ENCODE measurements around the gene PKNOX2.

PKNOX2 gene

DNA sequence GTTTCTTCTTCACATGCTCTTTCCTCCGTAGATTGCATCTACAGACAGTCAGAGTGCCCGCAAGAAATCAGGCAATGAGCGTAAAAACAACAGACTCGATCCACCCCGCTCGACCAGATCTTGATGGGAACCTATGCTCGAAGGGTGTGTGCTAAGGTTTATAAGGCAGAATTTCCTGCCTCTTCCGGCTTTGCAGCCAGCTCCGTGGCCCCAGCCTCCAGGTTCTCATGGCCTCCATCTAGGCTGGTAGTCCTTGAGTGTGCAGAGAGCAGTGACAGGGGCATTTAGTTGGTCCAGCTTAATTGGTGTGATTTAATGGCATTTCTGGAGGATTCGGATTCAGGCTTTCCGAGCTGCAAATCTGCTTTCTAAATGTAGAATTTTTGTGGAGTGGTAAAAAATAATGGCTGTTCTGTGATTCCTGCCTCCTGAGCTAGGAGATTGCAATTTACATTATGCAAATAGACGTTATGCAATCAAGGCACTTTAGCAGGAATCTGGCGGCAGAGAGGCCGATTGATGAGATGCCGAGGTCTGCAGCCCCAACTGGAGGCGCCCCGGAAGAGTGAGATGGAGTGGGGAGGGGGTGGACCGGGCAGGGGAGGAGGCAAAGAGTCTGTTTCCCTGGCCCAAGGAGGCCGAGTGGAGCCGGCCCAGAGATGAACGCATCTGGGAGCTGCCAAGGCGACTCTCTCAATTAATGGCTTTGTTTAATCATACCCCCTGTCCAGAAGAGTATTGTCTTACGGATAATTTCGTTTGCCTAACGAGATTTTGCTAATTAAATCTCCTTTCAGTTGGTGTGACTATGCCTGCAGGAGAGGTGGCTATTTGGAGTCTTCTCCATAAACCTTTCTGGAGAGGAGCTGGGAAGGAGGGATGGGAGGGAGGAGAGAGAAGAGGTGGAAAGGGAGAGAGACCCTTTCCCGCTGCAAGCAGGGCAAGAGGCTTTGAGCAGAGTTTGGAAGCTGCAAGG is 75.3 kb downstream of the PKNOX2 start:
- no peak for DNase-seq

DNA sequence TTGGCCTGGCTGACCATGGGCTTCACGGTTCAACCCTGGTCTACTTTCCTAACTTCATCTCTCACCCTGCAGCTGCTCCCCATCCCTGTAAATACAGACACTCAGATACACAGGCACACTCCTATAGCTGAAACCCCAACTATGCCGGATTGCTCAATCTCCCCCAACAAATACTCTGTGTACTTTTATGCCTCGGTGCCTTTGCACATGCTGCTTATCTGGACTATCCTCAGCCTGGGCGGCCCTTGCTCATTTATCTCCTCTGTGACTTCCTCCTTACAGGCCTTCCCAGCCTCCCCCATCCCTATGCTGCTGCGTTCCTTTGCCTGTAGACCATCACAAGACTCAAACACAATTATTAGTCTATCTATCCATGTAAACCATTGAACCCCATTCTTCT is 76.6 kb downstream of the PKNOX2 start:
- no peak for DNase-seq

DNA sequence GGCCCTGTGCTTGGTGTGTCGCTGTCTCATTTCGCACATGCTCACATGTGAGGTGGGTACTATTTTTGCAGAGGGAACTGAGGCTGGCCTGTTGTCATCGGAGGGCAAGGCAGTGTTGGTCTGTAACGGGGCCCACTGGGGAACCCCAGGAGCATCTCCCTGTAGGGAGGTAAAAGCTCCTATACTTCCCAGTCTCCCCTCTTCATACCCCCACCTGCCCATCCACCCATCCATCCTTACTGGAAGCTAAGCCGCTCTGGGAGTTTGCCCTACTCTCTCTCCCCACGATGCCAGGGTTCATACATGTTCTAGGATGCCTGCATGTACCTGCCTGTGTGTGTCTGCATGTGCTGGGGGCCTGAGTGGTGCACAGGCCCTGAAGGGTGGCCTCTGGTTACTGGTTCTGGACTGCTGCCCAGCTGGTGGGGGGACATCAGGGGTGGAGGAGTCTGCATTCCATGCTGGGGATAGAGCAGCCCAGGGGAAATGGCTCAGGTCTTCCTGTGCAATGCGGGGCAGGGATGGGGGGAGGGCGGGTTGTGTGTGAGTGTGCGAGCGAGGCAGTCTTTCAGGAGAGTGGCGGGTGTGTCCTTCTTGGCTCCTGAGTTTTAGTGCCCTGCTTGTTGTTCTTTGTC is 77.7 kb downstream of the PKNOX2 start:
- DNase-seq, result no peak

DNA sequence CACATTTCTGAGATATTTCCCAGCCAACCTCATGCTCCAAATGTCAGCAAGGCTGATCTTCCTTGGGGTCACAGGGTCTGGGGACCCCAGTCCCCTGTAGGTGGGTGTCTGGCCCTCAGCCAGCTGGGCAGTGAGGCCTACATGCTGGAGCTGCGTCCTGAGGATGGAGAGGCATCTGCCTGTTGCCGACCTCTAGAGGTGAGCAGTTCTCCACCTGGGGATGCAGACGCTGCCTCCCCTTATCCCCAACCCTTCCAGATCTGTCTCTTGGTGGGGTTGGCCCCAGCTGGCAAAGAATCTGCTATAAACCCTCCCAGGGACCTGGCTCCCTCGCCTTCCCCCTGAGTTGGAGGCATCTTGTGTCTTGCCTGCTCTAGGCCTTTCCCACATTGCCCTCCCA is 79.6 kb downstream of the PKNOX2 start:
- DNase-seq, result no peak

DNA sequence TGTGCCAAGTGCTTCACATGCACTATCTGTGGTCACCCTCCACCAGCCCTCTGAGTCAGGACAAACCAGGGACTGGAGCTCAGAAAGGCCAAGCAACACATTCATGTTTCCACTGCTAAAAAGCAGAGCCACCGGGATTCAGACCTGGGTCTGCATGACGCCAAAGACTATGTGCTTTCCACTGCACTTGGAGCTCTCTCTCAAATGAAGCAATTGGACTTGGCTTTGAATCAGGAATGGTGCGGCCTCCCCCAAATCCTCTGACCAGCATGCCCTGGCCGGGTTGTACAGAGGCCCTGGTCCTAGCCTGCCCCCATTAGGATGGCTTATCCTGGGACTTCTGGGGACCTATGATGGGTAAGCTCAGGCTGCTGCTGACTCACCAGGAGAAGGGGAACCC is 80.7 kb downstream of the PKNOX2 start:
- DNase-seq, result no peak

DNA sequence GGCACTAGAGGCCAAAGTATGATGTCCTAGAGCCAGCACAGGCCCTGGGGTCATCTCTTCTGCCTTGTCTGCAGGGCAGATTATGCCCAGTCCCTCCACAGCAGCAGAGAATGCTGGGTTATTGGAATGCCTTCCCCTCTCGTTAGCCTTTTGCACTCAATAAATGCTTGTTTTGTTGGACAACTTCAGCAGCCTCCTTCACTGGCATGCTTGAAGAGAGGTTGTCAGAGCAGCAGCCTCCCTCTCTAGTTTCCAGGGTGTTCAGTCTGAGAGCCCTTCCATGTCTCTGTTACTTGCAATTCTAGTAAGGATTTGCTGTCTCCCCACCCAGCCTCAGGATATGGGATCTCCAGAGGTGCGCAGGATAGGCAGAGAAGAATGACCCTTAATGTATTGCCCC is 82.9 kb downstream of the PKNOX2 start:
- DNase-seq, result no peak

DNA sequence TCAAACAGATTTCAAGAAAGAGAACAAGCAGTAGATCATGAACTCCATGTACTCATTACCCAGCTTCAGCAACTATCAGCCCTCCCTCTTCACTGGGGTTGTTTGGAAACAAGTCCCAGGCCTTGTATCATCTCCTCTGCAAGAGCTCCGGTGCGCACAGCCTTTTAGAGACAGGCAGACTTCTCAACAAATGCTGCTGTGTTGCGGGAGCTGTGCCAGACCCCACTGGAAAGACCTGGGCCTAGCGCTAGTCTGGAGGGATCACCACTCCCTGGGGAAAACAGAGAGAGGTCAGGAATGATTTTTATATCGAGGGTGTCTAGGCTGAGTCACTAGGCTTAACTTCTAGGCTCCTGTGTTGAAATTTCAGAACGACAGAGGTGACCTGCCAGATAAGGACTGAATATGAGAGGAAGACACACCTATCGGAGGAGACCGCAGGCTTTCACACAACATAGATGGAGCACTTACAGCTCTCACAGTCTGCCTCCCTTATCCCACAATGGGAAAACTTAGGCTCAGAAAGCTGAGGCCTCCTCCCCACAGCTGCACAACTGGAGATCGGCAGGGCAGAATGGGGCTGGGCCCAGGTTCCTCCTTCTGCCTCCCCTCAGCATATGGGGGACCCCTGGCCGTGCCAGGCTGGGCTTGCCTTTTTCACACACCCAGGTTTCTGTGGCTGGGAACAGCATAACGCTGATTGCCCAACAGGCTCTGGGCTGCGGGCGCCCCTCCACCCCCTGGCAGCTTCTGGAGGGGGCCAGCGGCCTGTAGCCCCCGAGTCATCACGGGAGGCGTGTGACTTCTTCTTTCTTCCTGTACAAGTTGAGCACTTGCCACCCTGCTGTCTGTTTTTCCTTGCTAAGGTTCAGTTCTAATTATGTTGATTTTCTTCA is 86.0 kb downstream of the PKNOX2 start:
- no peak for DNase-seq

DNA sequence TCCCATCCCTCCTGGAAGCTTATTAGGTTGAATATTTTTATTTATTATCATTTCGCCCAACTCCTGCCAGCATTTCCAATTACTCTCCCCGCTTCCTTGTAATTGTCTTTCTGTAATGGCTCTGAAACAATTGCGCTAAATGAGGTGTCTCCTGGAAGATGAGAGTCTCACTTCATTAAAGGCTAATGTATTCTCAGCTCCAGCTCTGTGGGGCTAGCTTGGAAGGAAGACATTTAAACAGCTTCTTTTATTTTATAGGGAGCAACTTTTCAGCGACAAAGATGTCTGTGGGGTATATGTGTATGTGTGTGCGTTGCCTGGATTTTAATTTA is 86.6 kb downstream of the PKNOX2 start:
- no peak for DNase-seq

DNA sequence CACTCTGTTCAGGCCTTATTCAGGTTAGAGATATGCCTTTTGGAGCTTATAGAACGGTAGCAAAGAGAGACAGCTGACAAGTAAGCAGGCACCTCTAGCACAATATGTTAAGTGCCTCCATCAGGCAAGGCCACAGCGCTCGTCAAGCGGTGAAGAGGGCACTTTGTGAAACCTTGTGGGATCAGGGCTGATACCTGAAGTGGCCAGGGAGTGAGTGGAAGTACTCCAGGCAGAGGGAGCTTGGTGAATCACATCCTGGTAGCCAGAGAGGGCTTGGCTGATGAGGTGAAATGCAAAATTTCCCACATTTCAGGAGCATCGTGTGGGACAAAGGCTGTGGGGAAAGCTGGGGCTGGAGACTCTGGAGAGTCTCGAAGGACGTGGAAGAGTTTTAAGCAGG is 87.4 kb downstream of the PKNOX2 start:
- no peak for DNase-seq

DNA sequence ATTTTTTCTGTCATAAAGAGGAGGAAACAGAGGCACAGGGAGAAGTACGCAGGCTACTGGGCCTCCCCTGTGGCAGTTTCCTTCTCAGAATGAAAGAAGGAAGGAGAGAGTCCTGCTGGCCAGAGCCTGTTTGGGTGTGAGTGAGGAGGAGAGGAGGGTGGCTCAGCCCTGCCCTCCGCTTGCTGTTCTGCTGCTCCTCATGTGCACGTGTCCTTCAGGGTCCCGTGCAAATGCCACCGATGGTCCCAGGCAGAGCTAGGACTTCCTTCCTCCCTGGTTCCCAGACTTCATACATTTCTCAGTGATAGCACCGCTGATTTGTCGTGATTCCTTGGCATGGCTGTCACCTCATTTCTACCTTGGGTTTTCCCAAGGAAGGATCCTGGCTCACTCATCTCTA is 88.7 kb downstream of the PKNOX2 start:
- no peak for DNase-seq

DNA sequence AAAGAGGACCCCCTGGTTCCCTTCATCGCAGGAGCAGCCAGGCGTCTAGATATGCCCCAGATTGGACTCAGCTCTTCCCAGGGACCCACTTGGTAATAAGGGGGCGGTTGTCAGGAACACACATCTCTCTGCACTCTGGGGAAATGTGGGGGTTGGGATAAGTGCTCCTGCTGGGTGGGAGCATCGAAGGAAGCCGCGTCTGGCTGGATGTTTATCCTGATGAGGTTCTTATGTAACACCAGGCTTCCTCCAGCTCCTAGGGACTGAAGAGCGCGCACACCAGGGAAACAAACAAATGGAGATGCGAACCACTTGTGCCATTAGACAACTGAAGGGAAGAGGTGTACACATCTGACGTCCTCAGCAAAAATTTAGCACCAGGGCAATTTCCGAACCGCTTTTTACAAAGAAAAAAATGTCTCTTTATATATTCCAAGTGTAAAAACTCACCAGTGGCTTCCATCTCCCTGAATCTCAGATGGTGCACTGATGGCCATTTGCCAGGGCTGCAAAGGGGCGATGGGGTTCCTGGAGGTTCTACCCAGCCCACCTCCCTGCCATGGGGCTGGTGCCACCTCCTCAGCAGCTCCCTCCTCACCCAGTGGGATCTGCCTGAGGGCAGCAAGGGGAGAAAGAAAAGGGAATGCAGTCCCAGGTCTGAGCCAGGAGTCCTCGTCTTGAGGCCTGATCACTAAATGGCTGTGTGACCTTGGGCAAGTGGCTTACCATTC is 89.4 kb downstream of the PKNOX2 start:
- no peak for DNase-seq

DNA sequence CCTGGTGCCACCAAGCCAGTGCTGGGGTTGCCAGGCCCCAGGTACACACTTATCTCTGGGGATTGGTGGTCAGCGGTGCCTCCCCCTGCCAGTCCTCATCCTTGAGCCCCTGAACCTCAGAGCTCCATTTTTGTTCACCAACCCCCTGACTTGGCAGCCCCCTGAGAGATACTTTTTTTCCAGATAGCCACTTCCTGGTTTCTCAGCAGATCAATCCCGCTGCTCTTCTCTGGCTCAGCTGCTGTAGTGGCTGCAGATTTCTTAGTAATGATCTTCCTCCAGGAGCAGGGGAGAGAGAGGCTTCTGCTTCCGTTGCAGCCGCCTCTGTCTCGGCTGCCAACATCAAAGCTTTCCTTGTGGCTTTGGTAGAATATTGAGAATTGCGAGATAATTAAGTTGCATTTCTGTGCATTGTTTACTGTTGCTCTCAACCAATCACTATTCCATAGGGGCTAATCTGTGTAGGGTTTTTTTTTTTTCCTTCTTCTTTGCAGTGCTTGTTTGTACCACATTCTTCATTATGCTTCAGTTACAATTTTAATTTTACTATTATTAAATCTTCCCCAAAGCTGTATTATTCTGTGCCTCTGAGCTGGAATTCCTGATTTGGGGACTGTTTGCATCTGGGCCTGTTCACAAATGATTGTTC is 92.1 kb downstream of the PKNOX2 start:
- DNase-seq, result no peak

DNA sequence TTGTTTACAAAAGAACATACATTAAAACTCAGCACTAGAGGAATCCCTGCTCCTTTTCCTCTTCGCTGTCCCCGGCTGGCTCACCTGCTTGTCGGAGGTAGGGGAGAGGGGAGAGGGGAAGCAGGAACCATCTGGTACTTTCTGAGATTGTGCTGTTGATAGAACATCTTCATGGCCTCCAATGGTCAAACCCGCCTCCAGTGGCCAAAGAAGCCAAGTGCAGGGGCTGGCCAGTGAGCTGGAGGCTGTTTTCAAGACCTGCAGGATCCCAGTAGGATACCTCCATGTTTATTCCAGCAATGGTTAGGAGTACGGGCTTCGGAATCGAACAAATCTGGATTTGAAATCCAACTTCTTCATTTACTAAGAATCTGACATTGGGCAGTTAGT is 92.6 kb downstream of the PKNOX2 start:
- DNase-seq, result no peak

DNA sequence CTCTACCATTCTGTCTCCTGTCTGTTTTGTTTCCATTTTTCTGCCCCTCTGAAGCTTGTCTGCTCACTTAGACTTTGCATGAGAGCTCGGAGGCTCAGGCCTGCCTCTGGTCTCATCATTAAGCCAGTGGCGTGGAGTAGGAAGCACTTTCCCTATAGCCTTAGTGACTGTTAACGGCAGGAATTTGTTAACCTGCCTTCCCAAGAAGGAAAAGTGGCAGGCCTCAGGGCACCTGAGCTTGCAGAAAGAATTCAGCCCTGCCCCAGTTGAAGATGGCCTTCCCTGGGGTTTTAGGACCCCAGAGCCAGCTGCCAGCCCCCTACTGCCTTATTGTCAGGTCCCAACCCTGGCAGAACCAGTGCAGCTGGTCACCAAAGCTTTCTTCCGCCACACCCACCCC is 93.2 kb downstream of the PKNOX2 start:
- no peak for DNase-seq

DNA sequence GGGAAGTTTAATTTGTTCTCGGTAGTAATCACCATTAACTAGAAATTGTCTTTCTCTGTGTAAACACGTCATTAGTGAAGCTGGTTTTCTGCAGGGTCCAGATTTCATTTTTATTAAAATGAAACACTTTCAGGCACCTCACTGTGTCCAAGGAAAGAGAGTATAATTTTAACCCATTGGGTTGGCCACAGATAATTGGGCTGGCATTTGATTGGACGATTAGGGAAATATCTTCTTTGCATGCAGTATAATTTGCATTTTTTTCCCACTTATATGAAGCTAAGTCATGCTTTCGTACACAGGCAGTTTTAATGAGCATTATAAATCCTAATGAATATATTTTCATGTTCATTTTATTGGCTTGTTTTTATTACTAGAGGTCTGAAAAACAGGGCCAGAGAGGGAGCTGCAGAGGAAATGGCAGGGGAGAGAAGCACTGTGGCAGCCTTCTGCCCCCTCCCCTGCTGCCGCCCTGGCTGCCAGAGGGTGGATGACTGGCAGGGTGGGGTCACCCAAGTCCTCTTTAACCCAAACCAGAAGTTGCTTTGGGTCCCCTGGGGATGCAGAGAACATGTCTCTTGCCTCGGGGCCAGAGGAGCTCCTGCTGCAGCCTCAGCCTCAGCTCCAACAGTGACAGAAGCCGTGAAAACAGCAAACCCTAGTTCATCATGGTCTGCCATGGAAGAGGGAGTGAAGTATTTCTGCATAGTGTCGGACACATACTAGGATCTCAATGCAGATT is 93.9 kb downstream of the PKNOX2 start:
- DNase-seq, result no peak

DNA sequence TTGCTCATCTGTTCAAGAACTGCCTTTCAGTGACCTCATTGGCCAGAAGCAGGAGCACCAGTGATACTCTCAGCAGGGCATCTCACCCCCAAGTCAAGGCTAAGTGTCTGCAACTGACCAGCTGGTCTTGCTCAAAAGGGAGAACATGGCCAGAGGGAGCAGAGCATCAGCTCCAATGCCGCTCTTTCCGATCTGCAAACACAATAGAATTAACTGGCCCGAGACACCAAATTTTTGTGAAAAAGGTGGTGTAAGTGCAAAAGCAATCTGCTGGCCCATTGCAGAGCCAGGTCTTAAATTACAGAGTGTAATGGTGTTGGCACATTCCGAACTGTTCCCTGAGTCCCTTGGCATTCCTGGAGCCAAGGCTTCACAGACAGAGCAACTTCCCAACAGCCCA is 97.0 kb downstream of the PKNOX2 start:
- DNase-seq, result no peak

DNA sequence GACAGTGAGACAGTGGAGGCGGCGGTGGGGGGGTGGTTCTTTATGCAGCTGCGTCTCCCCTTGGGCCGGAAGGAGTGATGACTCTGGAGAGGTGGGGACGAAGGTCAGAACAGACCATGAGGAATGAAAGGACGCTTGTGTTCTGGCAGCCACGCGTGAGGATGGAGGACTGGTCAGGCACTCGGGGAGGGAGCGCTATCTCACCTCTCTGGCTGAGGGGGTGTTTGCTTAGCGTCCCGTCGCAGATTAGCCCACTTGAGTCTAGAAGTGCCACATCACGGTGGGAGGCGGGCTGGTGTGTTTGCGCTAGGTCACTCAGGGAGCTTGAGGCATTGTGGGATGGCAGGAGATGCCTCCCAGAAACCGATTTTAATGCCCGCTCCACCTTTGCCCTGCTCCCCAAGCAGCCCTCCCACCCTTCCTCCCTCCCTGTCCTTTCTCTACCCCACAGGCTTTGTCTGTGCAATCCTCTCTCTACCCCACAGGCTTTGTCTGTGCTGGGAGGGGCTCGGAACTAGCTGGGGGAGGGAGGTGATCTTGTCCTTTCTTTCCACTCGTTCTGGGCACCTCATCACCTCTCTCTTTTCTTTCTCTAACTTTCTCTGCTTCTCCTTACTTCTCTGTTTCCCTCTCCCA is 97.8 kb downstream of the PKNOX2 start:
- DNase-seq, result no peak

DNA sequence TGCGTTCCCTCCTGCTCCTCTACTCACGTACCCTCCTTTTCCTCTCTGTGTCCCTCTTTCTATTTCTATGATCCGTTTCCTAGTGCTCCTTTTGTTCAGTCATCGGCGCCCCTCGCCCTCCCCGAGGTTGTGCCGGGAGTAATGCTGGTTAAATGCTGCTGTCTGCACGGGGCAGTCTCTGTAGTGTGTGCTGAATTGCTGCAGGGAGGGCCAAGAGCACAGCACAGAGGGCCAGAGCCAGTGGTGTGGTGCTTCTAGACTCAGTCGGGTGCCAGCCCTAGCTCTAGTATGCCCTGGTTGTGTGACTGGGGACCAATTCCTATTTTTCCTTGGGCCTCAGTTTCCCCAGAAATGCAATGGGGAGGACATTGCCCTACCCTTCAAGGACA is 98.3 kb downstream of the PKNOX2 start:
- DNase-seq, result no peak

DNA sequence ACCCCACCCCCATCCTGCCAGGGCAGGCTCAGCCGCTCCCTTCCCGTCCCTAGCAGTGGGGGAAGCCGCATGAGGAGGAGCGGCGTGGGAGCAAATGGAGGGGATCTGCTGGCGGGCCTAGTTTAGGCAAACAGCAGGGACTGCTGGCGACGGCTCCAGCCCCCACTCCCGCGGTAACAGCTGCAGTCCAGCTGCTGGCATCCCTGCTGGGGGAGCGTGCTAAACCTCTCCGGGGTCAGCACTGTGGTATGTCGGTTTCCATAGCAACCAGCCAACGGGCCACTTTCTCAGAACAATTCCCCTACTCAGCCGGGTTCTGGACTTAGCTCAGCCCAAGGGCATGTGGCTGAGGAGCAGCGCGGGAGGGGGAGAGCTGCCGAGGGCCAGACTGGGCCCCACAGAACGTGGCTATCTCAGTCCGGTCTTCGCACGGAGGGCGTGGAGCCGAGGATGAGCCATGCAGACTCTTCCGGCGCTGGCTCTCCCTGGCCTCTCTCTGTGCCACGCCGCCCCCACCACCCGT is 98.8 kb downstream of the PKNOX2 start:
- DNase-seq, result no peak

DNA sequence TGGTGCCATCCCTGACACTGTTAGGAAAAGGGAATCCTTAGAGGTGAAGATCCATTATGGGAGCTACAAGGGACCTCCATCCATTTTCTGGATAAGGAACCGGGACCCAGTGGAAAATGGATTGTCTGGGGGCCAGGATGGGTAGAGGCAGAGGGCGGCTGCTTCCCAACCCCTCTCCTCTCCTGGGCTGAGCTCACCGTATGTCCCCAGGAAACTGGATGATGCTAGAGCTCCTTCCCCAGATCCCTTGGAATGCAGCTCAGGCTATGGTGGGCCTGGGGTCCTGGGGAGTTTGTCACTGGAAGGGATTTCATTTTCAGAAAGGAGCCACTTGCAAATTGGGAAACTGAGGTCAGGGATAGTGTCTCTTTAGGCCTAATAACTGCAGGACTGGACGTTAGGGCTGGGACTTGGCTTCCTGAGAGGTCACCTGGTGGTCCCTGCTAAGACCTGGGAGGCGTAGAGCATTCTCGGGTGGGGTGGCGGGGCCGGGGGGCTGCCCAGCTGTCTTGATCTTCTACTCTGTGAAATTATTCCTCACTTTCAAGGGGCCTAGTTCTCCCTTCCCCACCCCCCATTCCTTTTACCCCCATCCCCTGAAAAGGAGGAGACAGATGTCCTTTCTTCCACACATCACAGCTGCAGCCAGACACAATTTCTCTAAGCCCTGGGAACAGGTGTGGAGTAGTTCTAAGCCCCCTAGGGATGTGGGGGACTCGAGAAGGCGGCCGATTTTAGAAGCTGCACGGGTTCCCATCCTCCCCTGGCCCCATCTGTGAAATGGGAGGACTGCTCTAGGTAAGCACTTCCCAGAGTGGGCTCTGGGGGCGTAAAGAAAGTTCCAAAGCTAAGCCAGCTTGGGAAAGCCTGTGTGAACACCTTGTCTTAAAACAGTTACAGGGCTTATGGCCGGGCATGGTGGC is 99.8 kb downstream of the PKNOX2 start:
- DNase-seq, result no peak
